ENCODE results near the gene C9orf40. TPM values are rescaled to one million over a fixed set of nuclear protein-coding genes. Genes with fewer than 3 reads are reported as not detected.

The C9orf40 gene
- total RNA-seq, 2 experiments from 2014 or later = 3.0 TPM

DNA sequence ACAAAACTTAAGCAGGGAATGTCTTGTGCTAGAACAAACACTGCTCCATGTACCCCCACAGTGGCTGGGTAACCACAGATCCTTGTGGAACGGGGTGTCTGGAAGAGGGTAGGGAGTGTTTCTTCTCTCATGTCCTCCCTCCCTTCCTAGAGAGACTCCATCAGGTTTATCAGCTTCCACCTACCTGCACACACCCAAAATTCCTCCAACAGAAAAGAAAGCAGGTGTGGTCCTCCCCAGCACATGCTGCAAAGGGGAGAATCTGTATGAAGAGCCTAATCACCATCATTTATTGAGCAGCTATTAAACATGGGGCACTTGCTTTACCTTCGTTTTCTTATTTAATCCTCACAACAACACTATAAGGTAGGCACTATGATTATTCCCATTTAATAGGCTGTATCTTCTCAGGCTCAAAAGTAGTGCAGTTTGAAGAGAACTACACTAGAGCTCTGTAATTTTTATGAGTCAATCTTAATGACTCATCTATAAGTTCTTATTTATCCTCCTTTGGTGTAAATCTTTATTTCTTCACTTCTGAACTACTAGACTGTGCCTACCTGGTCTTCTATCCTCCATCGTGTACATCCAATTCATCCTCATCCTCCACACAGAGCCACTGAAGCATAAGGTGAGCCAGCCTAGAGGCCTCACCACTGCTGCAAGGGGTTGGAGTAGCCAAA is 31.6 kb downstream of the C9orf40 start:
- H3K27me3 Mint-ChIP-seq = no peaks in the 10 kb centered on the region
- intact Hi-C loops (cut with DNase I, micrococcal nuclease) = no loop called here
- no peaks in the 10 kb centered on the region for H3K36me3 ChIP-seq (ENCODE audit: insufficient read depth, low read length)
- no peaks in the 10 kb centered on the region for H3K36me3 Mint-ChIP-seq (ENCODE audit: low read depth)
- ATAC-seq (ENCODE audit: poor library complexity) (no peak), DNase-seq (no peak)
- ChIA-PET CTCF (interaction anchor here (0.6 kb wide), 1 partner anchor 27 kb away, joined by 3 read pairs; no protein-coding TSS in a partner anchor), POLR2A (no interaction called here)
- H3K27ac ChIP-seq (ENCODE audit: low read depth in 1 of 2, low read length in 2 of 2) = no peak overlapping the region
- H3K27ac Mint-ChIP-seq = no peak overlapping the region
- H3K27me3 ChIP-seq (ENCODE audit: control insufficient read depth in 1 of 2, insufficient read depth in 2 of 2, low read length in 2 of 2) = no peaks in the 10 kb centered on the region
- H3K4me3 Mint-ChIP-seq = no peak overlapping the region
- H3K9me3 Mint-ChIP-seq = no peaks in the 10 kb centered on the region
- TF ChIP-seq, protein P1, sequence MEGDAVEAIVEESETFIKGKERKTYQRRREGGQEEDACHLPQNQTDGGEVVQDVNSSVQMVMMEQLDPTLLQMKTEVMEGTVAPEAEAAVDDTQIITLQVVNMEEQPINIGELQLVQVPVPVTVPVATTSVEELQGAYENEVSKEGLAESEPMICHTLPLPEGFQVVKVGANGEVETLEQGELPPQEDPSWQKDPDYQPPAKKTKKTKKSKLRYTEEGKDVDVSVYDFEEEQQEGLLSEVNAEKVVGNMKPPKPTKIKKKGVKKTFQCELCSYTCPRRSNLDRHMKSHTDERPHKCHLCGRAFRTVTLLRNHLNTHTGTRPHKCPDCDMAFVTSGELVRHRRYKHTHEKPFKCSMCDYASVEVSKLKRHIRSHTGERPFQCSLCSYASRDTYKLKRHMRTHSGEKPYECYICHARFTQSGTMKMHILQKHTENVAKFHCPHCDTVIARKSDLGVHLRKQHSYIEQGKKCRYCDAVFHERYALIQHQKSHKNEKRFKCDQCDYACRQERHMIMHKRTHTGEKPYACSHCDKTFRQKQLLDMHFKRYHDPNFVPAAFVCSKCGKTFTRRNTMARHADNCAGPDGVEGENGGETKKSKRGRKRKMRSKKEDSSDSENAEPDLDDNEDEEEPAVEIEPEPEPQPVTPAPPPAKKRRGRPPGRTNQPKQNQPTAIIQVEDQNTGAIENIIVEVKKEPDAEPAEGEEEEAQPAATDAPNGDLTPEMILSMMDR (IDR thresholded peaks at IDR 0.05) = no peak
- no peaks in the 10 kb centered on the region for H3K4me1 ChIP-seq (ENCODE audit: insufficient read depth, low read length)
- H3K9me3 ChIP-seq (ENCODE audit: control insufficient read depth in 1 of 2, insufficient read depth in 1 of 2, low read length in 2 of 2) = no peaks in the 10 kb centered on the region
- no peaks in the 10 kb centered on the region for H3K4me1 Mint-ChIP-seq (ENCODE audit: low read depth)
- no peak overlapping the region for H3K4me3 ChIP-seq (ENCODE audit: low read length)

DNA sequence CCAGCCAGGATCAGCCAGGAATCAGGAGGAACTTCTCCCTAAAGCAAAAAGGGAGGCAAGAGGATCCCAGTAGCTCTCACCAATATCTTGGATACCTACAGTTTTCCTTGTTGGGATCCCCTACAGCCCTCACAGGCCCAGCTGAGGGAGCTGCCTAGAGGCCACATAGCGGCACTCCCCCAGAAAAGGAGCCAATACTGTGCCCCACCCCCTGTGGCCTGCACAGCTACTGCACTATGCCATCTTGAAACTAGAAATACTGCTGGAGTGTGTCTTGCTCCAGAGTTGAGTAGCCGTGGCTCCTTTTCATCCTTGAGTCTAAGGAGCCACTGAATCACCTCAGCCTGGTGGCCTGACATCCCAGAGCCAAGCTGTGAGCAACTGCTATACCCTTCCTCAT is 42.7 kb downstream of the C9orf40 start:
- Histone ChIP-seq H3K36me3 (ENCODE audit: insufficient read depth, low read length) (no peaks in the 10 kb centered on the region), H3K9me3 (ENCODE audit: control insufficient read depth in 1 of 2, insufficient read depth in 1 of 2, low read length in 2 of 2) (peaks cover 11 to 12% of the 10 kb centered on the region in 2 experiments), H3K4me3 (ENCODE audit: low read length) (no peak overlapping the region), H3K27ac (ENCODE audit: low read depth in 1 of 2, low read length in 2 of 2) (no peak overlapping the region), H3K27me3 (ENCODE audit: control insufficient read depth in 1 of 2, insufficient read depth in 2 of 2, low read length in 2 of 2) (peaks cover 4 to 12% of the 10 kb centered on the region in 2 experiments), H3K4me1 (ENCODE audit: insufficient read depth, low read length) (no peaks in the 10 kb centered on the region)
- CTCF ChIA-PET = interaction anchor here (0.6 kb wide), 1 partner anchor 17 kb away, joined by 3 read pairs; no protein-coding TSS in a partner anchor
- no peaks in the 10 kb centered on the region for H3K36me3 Mint-ChIP-seq (ENCODE audit: low read depth)
- intact Hi-C loops (cut with DNase I, micrococcal nuclease) = loop anchor here in 1 of 2 experiments (10.0 kb wide), 1 partner anchor 105 kb away; no protein-coding TSS in a partner anchor
- ATAC-seq (ENCODE audit: poor library complexity) (no peak), DNase-seq (no peak)
- H3K4me3 Mint-ChIP-seq = no peak overlapping the region
- POLR2A ChIA-PET = no interaction called here
- peaks cover 11% of the 10 kb centered on the region for H3K9me3 Mint-ChIP-seq
- TF ChIP-seq, protein P1 (IDR thresholded peaks at IDR 0.05) = no peak
- no peaks in the 10 kb centered on the region for H3K4me1 Mint-ChIP-seq (ENCODE audit: low read depth)
- H3K27ac Mint-ChIP-seq = no peak overlapping the region
- H3K27me3 Mint-ChIP-seq = peaks cover 49% of the 10 kb centered on the region

DNA sequence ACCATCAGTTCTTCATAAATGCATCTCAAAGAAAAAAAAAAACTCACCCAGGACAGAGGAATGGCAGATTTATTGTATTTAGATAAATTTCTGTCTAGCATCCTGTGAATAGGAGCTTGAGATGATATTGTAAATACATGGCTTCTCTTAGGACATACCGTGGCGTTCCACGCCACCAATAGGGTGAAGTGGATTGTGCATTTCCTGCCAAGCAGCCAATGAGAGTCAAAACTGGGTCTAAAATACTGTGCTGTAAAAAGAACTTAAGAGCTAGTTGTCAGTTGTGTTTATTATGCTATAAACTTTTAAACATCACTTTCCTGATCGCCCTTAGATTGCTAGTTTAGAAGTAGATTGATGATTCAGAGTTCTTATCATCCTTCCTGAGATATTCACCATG is 44.0 kb downstream of the C9orf40 start:
- Mint-ChIP-seq H3K27ac (no peak overlapping the region), H3K27me3 (peaks cover 54% of the 10 kb centered on the region), H3K4me3 (no peak overlapping the region), H3K36me3 (ENCODE audit: low read depth) (no peaks in the 10 kb centered on the region), H3K4me1 (ENCODE audit: low read depth) (no peaks in the 10 kb centered on the region), H3K9me3 (peaks cover 11% of the 10 kb centered on the region)
- ChIA-PET POLR2A (no interaction called here), CTCF (no interaction called here)
- Histone ChIP-seq H3K27ac (ENCODE audit: low read depth in 1 of 2, low read length in 2 of 2) (no peak overlapping the region), H3K4me1 (ENCODE audit: insufficient read depth, low read length) (no peaks in the 10 kb centered on the region), H3K4me3 (ENCODE audit: low read length) (no peak overlapping the region), H3K9me3 (ENCODE audit: control insufficient read depth in 1 of 2, insufficient read depth in 1 of 2, low read length in 2 of 2) (peaks cover 11 to 12% of the 10 kb centered on the region in 2 experiments), H3K36me3 (ENCODE audit: insufficient read depth, low read length) (no peaks in the 10 kb centered on the region), H3K27me3 (ENCODE audit: control insufficient read depth in 1 of 2, insufficient read depth in 2 of 2, low read length in 2 of 2) (peaks cover 4 to 12% of the 10 kb centered on the region in 2 experiments)
- intact Hi-C loops (cut with DNase I, micrococcal nuclease) = no loop called here
- ATAC-seq (ENCODE audit: poor library complexity) (no peak), DNase-seq (no peak)
- TF ChIP-seq, protein P1 (IDR thresholded peaks at IDR 0.05) = no peak

Data from CD4-positive, alpha-beta T cell (primary cell).